ENCODE measurements around the gene RELN. TPM values are rescaled to one million over a fixed set of nuclear protein-coding genes. Genes with fewer than 3 reads are reported as not detected.

Gene RELN
- total and polyA plus RNA-seq, 2 donors from 2014 or later, result 0.95 to 5.4 TPM

DNA sequence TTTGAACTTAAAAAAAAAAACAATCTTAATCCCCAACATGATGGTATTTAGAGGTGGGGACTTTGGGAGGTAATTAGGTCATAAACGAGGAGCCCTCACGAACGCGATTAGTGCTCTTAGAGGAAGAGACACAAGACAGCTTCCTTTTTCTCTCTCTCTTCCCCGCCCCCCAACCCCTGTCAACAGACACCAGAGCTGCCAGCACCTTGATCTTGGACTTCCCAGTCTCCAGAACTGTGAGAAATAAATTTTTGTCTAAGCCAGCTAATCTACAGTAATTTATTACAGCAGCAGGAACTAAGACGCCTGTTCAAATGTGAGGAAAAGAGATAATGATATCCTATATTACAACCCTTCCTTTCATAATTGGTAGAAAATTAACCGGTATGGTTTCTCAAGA lies 40.1 kb downstream of the RELN start:
- Histone ChIP-seq H3K4me3 (ENCODE audit: low read length in 3 of 3) (no peak overlapping the region), H3K27ac (ENCODE audit: low read depth in 2 of 2, low read length in 2 of 2) (no peak overlapping the region), H3K9me3 (ENCODE audit: control insufficient read depth in 2 of 3, insufficient read depth in 1 of 3, low read length in 3 of 3) (no peaks in the 10 kb centered on the region), H3K4me1 (ENCODE audit: control insufficient read depth in 2 of 3, insufficient read depth in 2 of 3, low read depth in 1 of 3, low read length in 3 of 3) (no peaks in the 10 kb centered on the region), H3K9ac (ENCODE audit: low read length in 3 of 3) (no peak overlapping the region), H3K27me3 (ENCODE audit: control insufficient read depth, insufficient read depth, low read length) (no peaks in the 10 kb centered on the region), H3K36me3 (ENCODE audit: control insufficient read depth in 2 of 3, insufficient read depth in 3 of 3, low read length in 3 of 3) (no peaks in the 10 kb centered on the region)
- FAIRE-seq (no peak), DNase-seq (no peak)
- intact Hi-C loops (cut with DNase I), result no loop called here
- TF ChIP-seq, protein P1, sequence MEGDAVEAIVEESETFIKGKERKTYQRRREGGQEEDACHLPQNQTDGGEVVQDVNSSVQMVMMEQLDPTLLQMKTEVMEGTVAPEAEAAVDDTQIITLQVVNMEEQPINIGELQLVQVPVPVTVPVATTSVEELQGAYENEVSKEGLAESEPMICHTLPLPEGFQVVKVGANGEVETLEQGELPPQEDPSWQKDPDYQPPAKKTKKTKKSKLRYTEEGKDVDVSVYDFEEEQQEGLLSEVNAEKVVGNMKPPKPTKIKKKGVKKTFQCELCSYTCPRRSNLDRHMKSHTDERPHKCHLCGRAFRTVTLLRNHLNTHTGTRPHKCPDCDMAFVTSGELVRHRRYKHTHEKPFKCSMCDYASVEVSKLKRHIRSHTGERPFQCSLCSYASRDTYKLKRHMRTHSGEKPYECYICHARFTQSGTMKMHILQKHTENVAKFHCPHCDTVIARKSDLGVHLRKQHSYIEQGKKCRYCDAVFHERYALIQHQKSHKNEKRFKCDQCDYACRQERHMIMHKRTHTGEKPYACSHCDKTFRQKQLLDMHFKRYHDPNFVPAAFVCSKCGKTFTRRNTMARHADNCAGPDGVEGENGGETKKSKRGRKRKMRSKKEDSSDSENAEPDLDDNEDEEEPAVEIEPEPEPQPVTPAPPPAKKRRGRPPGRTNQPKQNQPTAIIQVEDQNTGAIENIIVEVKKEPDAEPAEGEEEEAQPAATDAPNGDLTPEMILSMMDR (IDR thresholded peaks at IDR 0.05; ENCODE audit: borderline replicate concordance, extremely low read depth, insufficient read depth), result no peak

DNA sequence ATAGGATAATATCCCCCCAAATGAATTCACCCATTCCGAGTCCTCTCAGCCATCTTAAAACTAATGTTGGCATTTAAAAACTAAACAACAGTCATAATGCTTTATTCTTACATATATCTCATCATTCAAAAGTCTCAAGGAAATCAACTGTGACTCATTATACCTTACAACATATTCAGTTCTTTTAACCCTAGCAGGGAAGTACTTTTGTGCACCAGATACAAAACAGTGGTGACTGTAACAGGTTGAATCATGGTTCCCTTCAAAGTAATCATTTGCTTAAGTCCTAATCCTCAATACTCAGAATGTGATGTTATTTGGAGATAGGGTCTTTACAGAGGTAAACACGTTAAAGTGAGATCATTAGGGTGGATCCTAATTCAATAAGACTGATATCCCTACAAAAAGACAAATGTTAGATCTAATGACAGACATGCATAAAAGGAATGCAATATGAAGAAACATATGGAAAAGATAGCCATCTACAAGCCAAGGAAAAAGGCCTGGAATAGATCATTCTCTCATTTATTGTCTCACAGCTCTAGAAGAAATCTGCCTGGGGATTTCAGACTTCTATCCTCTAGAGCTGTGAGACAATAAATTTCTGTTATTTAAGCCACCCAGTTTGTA lies 42.3 kb downstream of the RELN start:
- Histone ChIP-seq H3K4me3 (ENCODE audit: low read length in 3 of 3) (no peak overlapping the region), H3K4me1 (ENCODE audit: control insufficient read depth in 2 of 3, insufficient read depth in 2 of 3, low read depth in 1 of 3, low read length in 3 of 3) (no peaks in the 10 kb centered on the region), H3K27ac (ENCODE audit: low read depth in 2 of 2, low read length in 2 of 2) (no peak overlapping the region), H3K9me3 (ENCODE audit: control insufficient read depth in 2 of 3, insufficient read depth in 1 of 3, low read length in 3 of 3) (no peaks in the 10 kb centered on the region), H3K9ac (ENCODE audit: low read length in 3 of 3) (no peak overlapping the region), H3K27me3 (ENCODE audit: control insufficient read depth, insufficient read depth, low read length) (no peaks in the 10 kb centered on the region), H3K36me3 (ENCODE audit: control insufficient read depth in 2 of 3, insufficient read depth in 3 of 3, low read length in 3 of 3) (no peaks in the 10 kb centered on the region)
- TF ChIP-seq, protein P1 (IDR thresholded peaks at IDR 0.05; ENCODE audit: borderline replicate concordance, extremely low read depth, insufficient read depth), result no peak
- intact Hi-C loops (cut with DNase I), result no loop called here
- DNase-seq (no peak), FAIRE-seq (no peak)

DNA sequence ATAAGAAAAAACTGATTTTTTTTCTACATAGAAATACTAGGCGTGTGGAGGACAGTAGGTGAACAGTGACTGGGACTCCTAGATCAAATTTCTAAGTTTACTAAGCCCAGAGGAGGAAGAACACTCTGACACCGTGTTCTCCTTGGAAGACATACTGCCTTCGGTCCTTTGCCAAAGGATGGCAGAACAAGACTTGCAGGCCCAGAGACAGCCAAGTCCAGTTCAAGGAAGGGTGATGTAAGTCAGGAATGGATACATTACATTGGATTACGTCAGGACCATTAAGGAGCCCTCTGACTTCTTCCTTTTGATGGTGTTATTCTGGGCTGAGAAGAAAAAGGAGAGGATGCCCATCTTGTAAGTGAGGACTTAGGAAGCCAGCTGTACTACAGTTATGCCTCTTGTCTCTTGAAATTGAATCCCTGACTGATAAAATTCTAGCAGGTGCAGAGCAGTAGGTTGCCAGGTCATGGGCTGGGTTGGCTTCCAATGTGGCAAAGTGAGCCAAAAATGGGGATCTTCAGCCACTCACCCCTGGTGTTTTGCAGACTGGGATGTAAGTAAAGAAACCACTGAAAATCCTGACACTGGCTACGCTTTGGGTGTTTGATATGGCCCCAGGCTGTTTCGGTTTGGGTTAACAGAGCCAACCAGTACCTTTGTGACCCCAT lies 45.1 kb downstream of the RELN start:
- Histone ChIP-seq H3K27me3 (ENCODE audit: control insufficient read depth, insufficient read depth, low read length) (no peaks in the 10 kb centered on the region), H3K9me3 (ENCODE audit: control insufficient read depth in 2 of 3, insufficient read depth in 1 of 3, low read length in 3 of 3) (no peaks in the 10 kb centered on the region), H3K36me3 (ENCODE audit: control insufficient read depth in 2 of 3, insufficient read depth in 3 of 3, low read length in 3 of 3) (no peaks in the 10 kb centered on the region), H3K9ac (ENCODE audit: low read length in 3 of 3) (no peak overlapping the region), H3K4me1 (ENCODE audit: control insufficient read depth in 2 of 3, insufficient read depth in 2 of 3, low read depth in 1 of 3, low read length in 3 of 3) (no peaks in the 10 kb centered on the region), H3K27ac (ENCODE audit: low read depth in 2 of 2, low read length in 2 of 2) (no peak overlapping the region), H3K4me3 (ENCODE audit: low read length in 3 of 3) (no peak overlapping the region)
- TF ChIP-seq, protein P1 (IDR thresholded peaks at IDR 0.05; ENCODE audit: borderline replicate concordance, extremely low read depth, insufficient read depth), result no peak
- intact Hi-C loops (cut with DNase I), result no loop called here
- FAIRE-seq (no peak), DNase-seq (no peak)
